GM18511 (cell line): ENCODE results near the gene ING1.

ENCODE experiments used
- ATAC-seq: cut with Tn5 transposase; IDR thresholded peaks from one replicate; pipeline ENCODE4 v1.9.1; 2021; ENCODE audit warnings: mild to moderate bottlenecking, moderate library complexity; ENCODE audit not compliant: unreplicated experiment

ING1 gene

DNA sequence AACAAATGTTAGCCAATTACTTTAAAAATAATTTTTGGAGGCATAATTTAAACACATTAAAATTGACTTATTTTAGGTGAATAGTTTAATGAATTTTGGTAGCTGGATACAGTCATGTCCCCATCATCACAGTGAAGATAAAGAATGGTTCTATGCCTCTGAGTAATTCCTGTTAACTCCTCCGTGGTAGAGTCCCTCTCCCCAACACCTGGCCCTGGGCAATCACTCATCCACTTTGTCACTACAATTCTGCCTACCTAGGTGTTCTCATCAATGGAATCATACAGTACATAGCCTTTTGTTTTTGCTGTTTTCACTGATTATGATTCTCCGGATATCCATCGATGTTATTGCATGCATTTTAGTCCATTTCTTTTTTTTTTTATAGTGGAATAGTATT lies 55.6 kb downstream of the ING1 start:
- ATAC-seq = no peak

GRCh38 chr13:110770678-110771077 lies 57.2 kb downstream of the ING1 start:
- no peak for ATAC-seq

GRCh38 chr13:110771194-110771593 lies 57.7 kb downstream of the ING1 start:
- ATAC-seq = no peak

GRCh38 chr13:110772091-110772984 lies 58.8 kb downstream of the ING1 start:
- no peak for ATAC-seq
